PC-9 (cell line): ENCODE measurements around the gene GRHL1. TPM values are rescaled to one million over a fixed set of nuclear protein-coding genes. Genes with fewer than 3 reads are reported as not detected.
"Not testable (repeated sequence)": the region's sequence is repeated elsewhere in the genome, so short reads cannot be mapped to it uniquely, and the experiment has no call there.

ENCODE experiments used
- BruUV-seq: library from RNA; stranded (reverse); fragments of 400-500 nt; replicated peaks from 2 replicates; lab custom pipeline; 2021; lab: Mats Ljungman, UMichigan
- CTCF ChIA-PET: fragments of 300-600 bp; sonication (Branson Sonifier 250); formaldehyde crosslinking; loops from one replicate; lab custom pipeline; 2022; ENCODE audit warnings: antibody characterized with exemption; lab: Charles Lee
- POLR2A ChIA-PET: fragments of 300-600 bp; sonication (Branson Sonifier 250); formaldehyde crosslinking; loops from one replicate; lab custom pipeline; 2022; ENCODE audit warnings: antibody characterized with exemption; ENCODE audit not compliant: unreplicated experiment; lab: Charles Lee
- DNase-seq, 2 experiments: peaks; one replicate each; pipeline versions ENCODE4 v3.0.0 to v3.0.0-alpha.2; 2015 to 2022; ENCODE audit warnings: mixed read lengths in 1 of 2
- H2AFZ ChIP-seq: fragments of 200-600 bp; sonication (generic); 2 replicates; pipeline ENCODE4 v1.8.1; 2017; ENCODE audit warnings: antibody characterized with exemption
- H3F3A ChIP-seq: fragments of 200-600 bp; sonication (generic); 2 replicates; pipeline ENCODE4 v1.8.1; 2017; ENCODE audit warnings: antibody characterized with exemption, mild to moderate bottlenecking, low read depth; ENCODE audit not compliant: insufficient read depth
- H3K27ac ChIP-seq: fragments of 200-600 bp; sonication (generic); 2 replicates; pipeline ENCODE4 v1.6.1; 2016; ENCODE audit warnings: mixed run types
- H3K27me3 ChIP-seq: fragments of 200-600 bp; sonication (generic); 2 replicates; pipeline ENCODE4 v1.6.1; 2016; ENCODE audit warnings: low read depth, mixed run types; ENCODE audit not compliant: insufficient read depth
- H3K36me3 ChIP-seq: fragments of 200-600 bp; sonication (generic); 2 replicates; pipeline ENCODE4 v1.6.1; 2016; ENCODE audit warnings: low read depth, mixed run types
- H3K4me1 ChIP-seq: fragments of 200-600 bp; sonication (generic); replicated peaks from 2 replicates; pipeline ENCODE4 v1.6.1; 2016; ENCODE audit warnings: mixed run types; ENCODE audit not compliant: insufficient read depth
- H3K4me2 ChIP-seq: fragments of 200-600 bp; sonication (generic); 2 replicates; pipeline ENCODE4 v1.6.1; 2017; ENCODE audit warnings: mixed run types
- H3K4me3 ChIP-seq: fragments of 200-600 bp; sonication (generic); 2 replicates; pipeline ENCODE4 v1.6.1; 2016; ENCODE audit warnings: mixed run types
- H3K79me2 ChIP-seq: fragments of 200-600 bp; sonication (generic); 2 replicates; pipeline ENCODE4 v1.6.1; 2017; ENCODE audit warnings: low read depth, mixed run types
- H3K9me2 ChIP-seq: fragments of 200-600 bp; sonication (generic); 2 replicates; pipeline ENCODE4 v1.8.1; 2017; ENCODE audit warnings: mild to moderate bottlenecking; ENCODE audit not compliant: insufficient read depth
- H3K9me3 ChIP-seq: fragments of 200-600 bp; sonication (generic); 2 replicates; pipeline ENCODE4 v1.8.1; 2016; ENCODE audit warnings: low read depth; ENCODE audit not compliant: insufficient read depth
- H4K20me1 ChIP-seq: fragments of 200-600 bp; sonication (generic); 2 replicates; pipeline ENCODE4 v1.8.1; 2017; ENCODE audit not compliant: insufficient read depth
- CTCF ChIP-seq: fragments of 200-600 bp; sonication (generic); conservative IDR thresholded peaks from 2 replicates; pipeline ENCODE4 v1.6.1; 2017; ENCODE audit warnings: mixed run types, antibody characterized with exemption, mild to moderate bottlenecking, moderate library complexity
- EZH2 ChIP-seq: fragments of 200-600 bp; sonication (generic); IDR thresholded peaks from 2 replicates; pipeline ENCODE4 v1.8.0; 2017; ENCODE audit warnings: antibody characterized with exemption, low read depth
- intact Hi-C: fragments of 100-400 bp; cut with micrococcal nuclease; formaldehyde crosslinking; loops from one replicate; pipeline ENCODE4 v1.10.0; 2022; ENCODE audit not compliant: unreplicated experiment
- total RNA-seq: library from RNA; stranded (reverse); gene quantifications from 2 replicates; pipeline ENCODE4 v1.2.3, GENCODE V29; 2021

Gene GRHL1
- total RNA-seq, 1 experiment from 2014 or later, result 10.6 TPM

DNA sequence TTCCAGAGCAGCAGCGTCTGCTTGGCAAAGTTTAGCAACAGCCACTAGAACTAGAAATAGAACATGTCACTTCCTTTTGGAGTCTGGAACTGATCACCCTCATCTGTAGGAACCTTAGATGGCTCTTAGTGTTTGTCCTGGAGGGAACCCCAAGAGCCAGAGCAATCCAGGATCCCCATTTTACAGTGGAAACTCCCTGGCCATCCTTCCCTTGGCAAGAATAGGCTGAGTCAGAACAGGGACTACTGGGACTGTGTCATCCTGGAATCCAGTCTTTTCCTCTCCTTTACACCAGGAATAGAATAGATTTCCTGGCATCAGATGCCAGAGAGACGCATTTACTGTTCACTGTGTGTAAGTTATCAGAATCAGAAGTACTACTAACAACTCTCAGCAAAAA is 33.2 kb upstream of the GRHL1 start:
- DNase-seq, result no peak
- no peak overlapping the region for H3K4me3 ChIP-seq
- H3K27ac ChIP-seq, result no peak overlapping the region
- peaks cover 6% of the 10 kb centered on the region; the same call in 1 of the 2 replicates for H3F3A ChIP-seq
- TF ChIP-seq EZH2 (no peak), CTCF (no peak)
- H3K9me3 ChIP-seq, result no peaks in the 10 kb centered on the region
- no TSS peak for BruUV-seq
- H3K9me2 ChIP-seq, result no peaks in the 10 kb centered on the region
- ChIA-PET CTCF (no interaction called here), POLR2A (no interaction called here)
- H4K20me1 ChIP-seq, result no peaks in the 10 kb centered on the region
- H3K4me1 ChIP-seq, result peaks cover 9% of the 10 kb centered on the region; the same call in 1 of the 2 replicates
- no peak overlapping the region for H3K4me2 ChIP-seq
- H3K27me3 ChIP-seq, result no peaks in the 10 kb centered on the region
- no peak overlapping the region for H2AFZ ChIP-seq
- intact Hi-C loops, result no loop called here
- no peaks in the 10 kb centered on the region for H3K79me2 ChIP-seq
- H3K36me3 ChIP-seq, result no peaks in the 10 kb centered on the region

DNA sequence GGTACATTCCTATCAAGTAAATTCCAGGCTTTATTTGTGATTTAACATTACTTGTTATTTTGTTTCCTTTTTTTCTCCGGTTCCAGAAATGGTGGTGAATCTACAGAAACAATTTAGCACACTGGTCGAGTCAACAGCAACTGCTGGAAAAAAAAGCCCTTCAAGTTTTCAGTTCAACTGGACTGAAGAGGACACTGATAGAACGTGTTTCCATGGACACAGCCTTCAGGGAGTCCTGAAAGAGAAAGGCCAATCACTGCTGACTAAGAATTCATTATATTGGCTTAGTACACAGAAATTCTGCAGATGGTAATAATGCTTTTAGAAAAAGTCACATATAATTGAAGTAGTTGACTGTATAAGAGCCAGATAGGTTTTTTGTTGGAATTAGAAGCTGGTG is 32.0 kb upstream of the GRHL1 start:
- no peak for DNase-seq
- Histone ChIP-seq H3K36me3 (no peaks in the 10 kb centered on the region), H3K4me2 (no peak overlapping the region), H4K20me1 (no peaks in the 10 kb centered on the region), H3K79me2 (no peaks in the 10 kb centered on the region), H3K9me2 (no peaks in the 10 kb centered on the region), H3K4me1 (0 out of 2 replicates have a peak, but pooled peaks cover 4% of the 10 kb centered on the region), H2AFZ (no peak overlapping the region), H3K27ac (no peak overlapping the region), H3F3A (no peaks in the 10 kb centered on the region), H3K27me3 (no peaks in the 10 kb centered on the region), H3K4me3 (no peak overlapping the region), H3K9me3 (no peaks in the 10 kb centered on the region)
- ChIA-PET CTCF (no interaction called here), POLR2A (no interaction called here)
- intact Hi-C loops, result no loop called here
- BruUV-seq, result no TSS peak
- TF ChIP-seq EZH2 (no peak), CTCF (no peak)

GRCh38 chr2:9927020-9927419 is 24.5 kb upstream of the GRHL1 start:
- CTCF ChIA-PET, H3K4me2 ChIP-seq, H3K79me2 ChIP-seq, POLR2A ChIA-PET, H3F3A ChIP-seq, H3K27me3 ChIP-seq, H2AFZ ChIP-seq, H3K4me1 ChIP-seq, H3K9me3 ChIP-seq, H3K4me3 ChIP-seq, intact Hi-C loops, BruUV-seq, H3K36me3 ChIP-seq, H4K20me1 ChIP-seq, H3K27ac ChIP-seq, DNase-seq, H3K9me2 ChIP-seq: not testable (repeated sequence)

DNA sequence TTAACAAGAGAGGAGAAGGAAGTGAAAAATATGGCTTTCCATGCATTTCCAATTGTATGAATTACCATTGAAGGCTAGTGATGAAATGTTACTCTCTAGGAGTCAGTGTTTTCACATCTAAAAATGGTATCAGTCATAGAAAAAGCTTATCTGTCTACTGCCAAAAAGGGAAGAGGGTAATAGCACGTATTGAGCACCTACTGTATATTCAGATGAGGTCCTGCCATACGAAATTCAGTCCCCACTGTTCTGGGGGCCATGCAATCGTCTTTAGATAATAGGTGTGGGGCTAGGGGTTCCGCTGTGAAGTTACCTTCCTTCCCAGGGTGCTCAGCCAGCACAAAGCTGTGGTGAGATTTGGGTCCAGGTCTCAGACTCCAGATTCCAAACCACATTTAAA is 14.2 kb upstream of the GRHL1 start:
- H4K20me1 ChIP-seq, result no peaks in the 10 kb centered on the region
- H3K4me1 ChIP-seq, result peaks cover 33% of the 10 kb centered on the region
- intact Hi-C loops, result no loop called here
- no peak overlapping the region for H3K27ac ChIP-seq
- no peak overlapping the region for H2AFZ ChIP-seq
- H3F3A ChIP-seq, result peaks cover 25% of the 10 kb centered on the region
- no peaks in the 10 kb centered on the region for H3K9me3 ChIP-seq
- H3K27me3 ChIP-seq, result no peaks in the 10 kb centered on the region
- no peak overlapping the region for H3K4me3 ChIP-seq
- H3K4me2 ChIP-seq, result no peak overlapping the region
- H3K9me2 ChIP-seq, result no peaks in the 10 kb centered on the region; the same call in 1 of the 2 replicates
- POLR2A ChIA-PET, result no interaction called here
- no peaks in the 10 kb centered on the region for H3K79me2 ChIP-seq
- TF ChIP-seq CTCF (no peak), EZH2 (no peak)
- no TSS peak for BruUV-seq
- no peak for DNase-seq
- CTCF ChIA-PET, result no interaction called here
- peaks cover 5% of the 10 kb centered on the region; the same call in 1 of the 2 replicates for H3K36me3 ChIP-seq
